ENCODE results near the gene NR2C1.

The NR2C1 gene

DNA sequence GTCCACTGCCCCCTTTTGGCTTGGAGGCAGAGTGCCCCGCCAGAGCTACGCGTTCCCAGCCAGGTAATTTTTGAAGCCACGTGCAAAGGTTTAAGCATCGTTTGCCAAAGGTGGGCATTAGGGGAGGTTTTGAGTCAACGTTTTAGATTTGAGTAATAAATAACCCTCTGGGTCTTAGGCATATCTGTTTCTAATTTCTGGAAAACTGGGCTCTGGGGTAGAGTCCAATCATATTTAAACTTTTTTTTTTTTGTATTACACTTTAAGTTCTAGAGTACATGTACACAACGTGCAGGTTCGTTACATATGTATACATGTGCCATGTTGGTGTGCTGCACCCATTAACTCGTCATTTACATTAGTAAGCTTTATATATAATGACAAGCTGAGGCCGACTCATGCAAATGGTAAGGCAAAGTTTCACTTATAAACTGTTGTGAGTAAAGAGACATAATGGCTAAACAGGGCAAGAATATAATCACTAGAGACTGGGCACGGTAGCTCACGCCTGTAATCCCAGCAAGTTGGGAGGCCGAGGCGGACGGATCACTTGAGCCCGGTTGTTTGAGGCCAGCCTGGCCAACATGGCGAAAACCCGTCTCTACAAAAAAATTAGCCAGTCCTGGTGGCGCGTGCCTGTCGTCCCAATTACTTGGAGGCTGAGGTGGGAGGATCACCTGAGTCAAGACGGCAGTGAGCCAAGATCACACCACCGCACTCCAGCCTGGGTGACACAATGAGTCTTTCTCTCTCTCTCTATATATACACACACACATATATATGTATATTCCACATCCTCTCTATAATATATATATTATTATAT, 491 bp upstream of the NR2C1 start:
- ATAC-seq (replicated peaks; ENCODE audit: extremely low read depth, poor library complexity, severe bottlenecking) (no peak), DNase-seq (ENCODE audit: low spot score in 2 of 2) (no peak)
- Mint-ChIP-seq H3K4me3 (peak overlapping the region; percentile 89), H3K27ac (ENCODE audit: low read depth) (peak overlapping the region; percentile 91), H3K27me3 (no peaks in the 10 kb centered on the region), H3K4me1 (peaks cover 10% of the 10 kb centered on the region), H3K36me3 (ENCODE audit: insufficient read depth) (peaks cover 7% of the 10 kb centered on the region), H3K9me3 (no peaks in the 10 kb centered on the region)

DNA sequence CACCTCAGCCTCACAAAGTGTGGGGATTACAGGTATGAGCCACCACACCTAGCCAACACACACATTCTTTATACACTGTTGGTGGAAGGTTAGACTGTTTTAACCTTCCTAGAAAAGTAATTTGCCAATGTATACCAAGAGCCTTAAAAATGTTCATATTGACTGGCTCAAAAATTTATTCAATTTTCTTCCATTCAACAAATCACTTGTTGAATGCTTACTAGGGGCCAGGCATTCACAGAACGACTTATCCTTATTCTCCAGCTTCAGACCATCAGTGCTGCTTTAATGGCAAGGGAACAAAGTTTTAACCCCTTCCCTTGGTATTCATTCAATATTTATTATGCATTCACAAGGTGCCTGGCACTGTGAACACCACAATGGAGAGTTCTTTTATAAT, 3.0 kb downstream of the NR2C1 start:
- H3K4me1 Mint-ChIP-seq: peaks cover 14% of the 10 kb centered on the region
- H3K4me3 Mint-ChIP-seq: no peak overlapping the region
- no peak for DNase-seq (ENCODE audit: low spot score in 2 of 2)
- H3K9me3 Mint-ChIP-seq: no peaks in the 10 kb centered on the region
- H3K27me3 Mint-ChIP-seq: no peaks in the 10 kb centered on the region
- ATAC-seq (replicated peaks; ENCODE audit: extremely low read depth, poor library complexity, severe bottlenecking): no peak
- peaks cover 18% of the 10 kb centered on the region for H3K36me3 Mint-ChIP-seq (ENCODE audit: insufficient read depth)
- H3K27ac Mint-ChIP-seq (ENCODE audit: low read depth): no peak overlapping the region

DNA sequence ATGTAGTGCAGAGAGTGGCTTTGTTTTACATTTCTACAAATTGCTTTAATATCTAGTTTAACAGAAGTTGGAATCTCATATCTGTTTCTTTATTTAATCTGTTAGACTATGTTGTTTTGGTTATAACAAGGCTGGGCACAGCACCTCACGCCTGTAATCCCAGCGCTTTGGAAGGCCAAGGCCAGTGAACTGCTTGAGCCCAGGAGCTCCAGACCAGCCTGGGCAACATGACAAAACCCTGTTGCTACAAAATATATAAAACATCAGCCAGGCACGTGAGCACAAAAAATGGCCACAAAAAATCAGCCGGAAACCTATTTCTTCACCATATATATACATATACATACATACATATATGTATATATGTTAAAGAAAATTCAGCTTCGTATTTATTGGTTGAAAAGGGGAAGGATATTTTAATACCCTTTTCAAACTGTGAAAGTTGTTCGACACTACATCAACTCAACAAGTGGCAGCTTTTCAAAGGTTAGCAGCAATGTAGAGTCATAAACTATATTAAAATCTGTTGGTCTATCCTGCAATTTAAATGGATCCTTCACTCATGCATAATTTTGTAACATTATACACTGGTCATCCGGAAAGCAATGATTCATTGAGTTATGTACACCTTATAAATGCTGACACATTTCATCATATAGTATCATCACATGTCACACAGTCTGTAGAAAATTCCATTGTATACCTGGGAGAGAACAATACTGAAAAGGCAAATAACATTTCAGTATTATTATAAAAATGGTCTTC, 7.1 kb downstream of the NR2C1 start:
- no peak for ATAC-seq (replicated peaks; ENCODE audit: extremely low read depth, poor library complexity, severe bottlenecking)
- DNase-seq (ENCODE audit: low spot score in 2 of 2): no peak
- no peak overlapping the region for H3K27ac Mint-ChIP-seq (ENCODE audit: low read depth)
- H3K4me3 Mint-ChIP-seq: no peak overlapping the region
- peaks cover 38% of the 10 kb centered on the region for H3K36me3 Mint-ChIP-seq (ENCODE audit: insufficient read depth)
- H3K27me3 Mint-ChIP-seq: no peaks in the 10 kb centered on the region
- H3K4me1 Mint-ChIP-seq: peaks cover 17% of the 10 kb centered on the region
- H3K9me3 Mint-ChIP-seq: no peaks in the 10 kb centered on the region

DNA sequence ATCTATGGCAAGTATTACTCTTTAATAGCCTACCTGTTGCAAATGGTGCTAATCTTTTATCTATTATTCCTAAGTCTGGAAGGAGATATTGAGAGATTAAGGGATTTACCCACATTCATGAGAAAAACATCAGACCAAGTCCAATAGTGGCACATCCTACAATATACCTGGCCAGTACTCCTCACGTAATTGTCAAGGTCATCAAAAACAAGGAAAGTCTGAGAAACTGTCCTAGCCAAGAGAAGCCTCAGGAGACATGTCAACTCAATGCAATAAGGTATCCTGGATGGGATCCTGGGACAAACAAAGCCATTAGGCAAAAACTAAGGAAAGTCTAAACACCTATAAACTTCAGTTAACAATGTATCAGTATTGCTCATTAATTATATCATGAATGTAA, 12.5 kb downstream of the NR2C1 start:
- Mint-ChIP-seq H3K27ac (ENCODE audit: low read depth) (no peak overlapping the region), H3K36me3 (ENCODE audit: insufficient read depth) (peaks cover 55% of the 10 kb centered on the region), H3K4me3 (no peak overlapping the region), H3K27me3 (no peaks in the 10 kb centered on the region), H3K9me3 (no peaks in the 10 kb centered on the region), H3K4me1 (peaks cover 7% of the 10 kb centered on the region)
- DNase-seq (ENCODE audit: low spot score in 2 of 2) (no peak), ATAC-seq (replicated peaks; ENCODE audit: extremely low read depth, poor library complexity, severe bottlenecking) (no peak)

DNA sequence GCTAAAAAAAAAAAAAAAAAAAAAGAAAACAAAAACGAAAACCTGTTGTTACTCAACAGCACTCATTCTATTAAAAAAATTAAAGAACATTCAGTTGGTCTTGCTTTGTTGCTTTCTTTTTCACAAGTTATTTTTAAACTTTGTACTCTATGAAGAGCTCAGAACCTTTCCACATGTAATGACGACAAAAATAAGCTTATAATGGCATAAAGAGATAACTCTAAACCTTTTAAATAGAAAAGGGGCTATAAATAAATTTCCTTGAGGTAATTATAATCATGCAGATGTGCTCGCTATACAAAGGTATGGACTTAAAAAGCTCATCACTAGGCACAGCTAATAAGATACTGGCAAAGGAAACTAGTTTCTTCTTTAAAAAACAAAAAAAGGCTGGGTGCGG, 13.4 kb downstream of the NR2C1 start:
- H3K9me3 Mint-ChIP-seq: no peaks in the 10 kb centered on the region
- peaks cover 60% of the 10 kb centered on the region for H3K36me3 Mint-ChIP-seq (ENCODE audit: insufficient read depth)
- peaks cover 7% of the 10 kb centered on the region for H3K4me1 Mint-ChIP-seq
- no peak overlapping the region for H3K4me3 Mint-ChIP-seq
- no peak for DNase-seq (ENCODE audit: low spot score in 2 of 2)
- ATAC-seq (replicated peaks; ENCODE audit: extremely low read depth, poor library complexity, severe bottlenecking): no peak
- H3K27me3 Mint-ChIP-seq: no peaks in the 10 kb centered on the region
- H3K27ac Mint-ChIP-seq (ENCODE audit: low read depth): no peak overlapping the region

GRCh38 chr12:95057424-95057823, 16.0 kb downstream of the NR2C1 start:
- no peak for ATAC-seq (replicated peaks; ENCODE audit: extremely low read depth, poor library complexity, severe bottlenecking)
- H3K27ac Mint-ChIP-seq (ENCODE audit: low read depth): no peak overlapping the region

GRCh38 chr12:95055057-95055456, 18.4 kb downstream of the NR2C1 start:
- Mint-ChIP-seq H3K4me1 (no peaks in the 10 kb centered on the region), H3K36me3 (ENCODE audit: insufficient read depth) (peaks cover 45% of the 10 kb centered on the region), H3K4me3 (no peak overlapping the region), H3K27me3 (no peaks in the 10 kb centered on the region), H3K9me3 (no peaks in the 10 kb centered on the region), H3K27ac (ENCODE audit: low read depth) (no peak overlapping the region)
- no peak for ATAC-seq (replicated peaks; ENCODE audit: extremely low read depth, poor library complexity, severe bottlenecking)
- DNase-seq (ENCODE audit: low spot score in 2 of 2): no peak

More at GRCh38 chr12:95057424-95057823, 16.0 kb downstream of the NR2C1 start:
- H3K27me3 Mint-ChIP-seq: no peaks in the 10 kb centered on the region
- no peak overlapping the region for H3K4me3 Mint-ChIP-seq
- no peaks in the 10 kb centered on the region for H3K9me3 Mint-ChIP-seq
- no peak for DNase-seq (ENCODE audit: low spot score in 2 of 2)
- H3K4me1 Mint-ChIP-seq: no peaks in the 10 kb centered on the region
- H3K36me3 Mint-ChIP-seq (ENCODE audit: insufficient read depth): peaks cover 49% of the 10 kb centered on the region

- Mint-ChIP-seq H3K36me3 (ENCODE audit: insufficient read depth) (peaks cover 40% of the 10 kb centered on the region), H3K27me3 (no peaks in the 10 kb centered on the region), H3K4me3 (no peak overlapping the region), H3K4me1 (no peaks in the 10 kb centered on the region), H3K27ac (ENCODE audit: low read depth) (no peak overlapping the region), H3K9me3 (no peaks in the 10 kb centered on the region)
- ATAC-seq (replicated peaks; ENCODE audit: extremely low read depth, poor library complexity, severe bottlenecking) (no peak), DNase-seq (ENCODE audit: low spot score in 2 of 2) (no peak)
Measured at GRCh38 chr12:95054206-95054605, 19.2 kb downstream of the NR2C1 start.

DNA sequence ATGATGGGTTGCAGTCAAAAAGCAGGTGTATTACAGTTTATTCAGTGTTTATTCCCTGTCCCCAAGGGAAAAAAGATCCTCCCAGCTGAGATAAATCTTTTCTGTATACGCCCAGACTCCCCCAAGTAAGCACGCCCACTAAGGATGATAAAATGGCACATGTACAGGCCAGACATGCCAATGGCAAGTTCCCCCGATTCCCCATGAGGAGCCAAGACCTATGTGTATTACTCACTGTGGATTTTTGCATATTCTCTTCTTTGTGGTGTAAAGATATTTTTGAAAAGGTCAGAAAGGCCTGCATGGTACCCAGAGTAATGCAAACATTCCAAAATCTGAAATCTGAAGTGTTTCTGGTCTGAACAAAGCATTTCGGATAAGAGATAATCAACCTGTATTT, 22.2 kb downstream of the NR2C1 start:
- DNase-seq (ENCODE audit: low spot score in 2 of 2) (no peak), ATAC-seq (replicated peaks; ENCODE audit: extremely low read depth, poor library complexity, severe bottlenecking) (no peak)
- Mint-ChIP-seq H3K4me1 (no peaks in the 10 kb centered on the region), H3K9me3 (no peaks in the 10 kb centered on the region), H3K27ac (ENCODE audit: low read depth) (no peak overlapping the region), H3K27me3 (no peaks in the 10 kb centered on the region), H3K4me3 (no peak overlapping the region), H3K36me3 (ENCODE audit: insufficient read depth) (peaks cover 48% of the 10 kb centered on the region)

- H3K27ac Mint-ChIP-seq (ENCODE audit: low read depth): no peak overlapping the region
- H3K36me3 Mint-ChIP-seq (ENCODE audit: insufficient read depth): peaks cover 10% of the 10 kb centered on the region
- no peaks in the 10 kb centered on the region for H3K27me3 Mint-ChIP-seq
- no peaks in the 10 kb centered on the region for H3K9me3 Mint-ChIP-seq
- DNase-seq (ENCODE audit: low spot score in 2 of 2) (no peak), ATAC-seq (replicated peaks; ENCODE audit: extremely low read depth, poor library complexity, severe bottlenecking) (no peak)
- peaks cover 11% of the 10 kb centered on the region for H3K4me1 Mint-ChIP-seq
- H3K4me3 Mint-ChIP-seq: no peak overlapping the region
Measured at GRCh38 chr12:95037906-95038305, 35.5 kb downstream of the NR2C1 start.

DNA sequence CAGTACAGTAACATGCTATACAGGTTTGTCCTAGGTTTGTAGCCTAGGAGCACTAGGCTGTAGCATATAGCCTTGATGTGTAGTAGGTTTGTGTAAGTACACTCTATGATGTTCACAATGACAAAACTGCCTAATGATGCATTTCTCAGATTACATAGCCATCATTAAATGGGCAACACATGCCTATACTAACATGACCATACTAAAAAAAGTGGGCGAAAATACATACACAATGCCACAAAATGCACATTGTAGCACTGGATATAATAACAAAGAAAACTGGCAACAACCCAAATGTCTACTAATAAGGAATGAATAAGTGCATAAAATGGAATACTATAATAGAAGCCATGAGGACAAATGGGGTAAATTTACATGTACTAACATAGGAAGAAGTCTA, 38.7 kb downstream of the NR2C1 start:
- ATAC-seq (replicated peaks; ENCODE audit: extremely low read depth, poor library complexity, severe bottlenecking) (no peak), DNase-seq (ENCODE audit: low spot score in 2 of 2) (no peak)
- Mint-ChIP-seq H3K4me3 (no peak overlapping the region), H3K27ac (ENCODE audit: low read depth) (peak overlapping the region; percentile 17), H3K4me1 (peaks cover 11% of the 10 kb centered on the region), H3K27me3 (no peaks in the 10 kb centered on the region), H3K9me3 (no peaks in the 10 kb centered on the region), H3K36me3 (ENCODE audit: insufficient read depth) (peaks cover 11% of the 10 kb centered on the region)

DNA sequence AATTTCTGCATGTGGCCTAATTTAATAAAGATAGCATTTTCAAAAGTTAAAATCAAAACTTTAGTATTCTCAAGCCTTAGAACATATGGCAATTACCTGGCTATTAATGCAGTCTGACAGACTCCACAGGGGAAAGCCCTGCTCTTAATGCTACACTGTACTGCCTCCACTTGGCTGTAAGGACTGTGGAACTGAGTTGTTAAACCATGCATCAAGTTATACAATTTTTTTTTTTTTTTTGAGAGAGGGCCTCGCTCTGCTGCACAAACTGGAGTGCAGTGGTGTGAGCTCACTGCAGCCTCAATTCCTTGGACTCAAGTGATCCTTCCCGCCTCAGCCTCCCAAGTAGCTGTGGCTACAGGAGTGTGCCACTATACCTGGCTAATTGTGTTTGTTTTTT, 50.9 kb downstream of the NR2C1 start:
- H3K27ac Mint-ChIP-seq (ENCODE audit: low read depth): no peak overlapping the region
- no peak overlapping the region for H3K4me3 Mint-ChIP-seq
- ATAC-seq (replicated peaks; ENCODE audit: extremely low read depth, poor library complexity, severe bottlenecking) (no peak), DNase-seq (ENCODE audit: low spot score in 2 of 2) (no peak)
- H3K9me3 Mint-ChIP-seq: no peaks in the 10 kb centered on the region
- no peaks in the 10 kb centered on the region for H3K4me1 Mint-ChIP-seq
- H3K36me3 Mint-ChIP-seq (ENCODE audit: insufficient read depth): peaks cover 21% of the 10 kb centered on the region
- H3K27me3 Mint-ChIP-seq: no peaks in the 10 kb centered on the region

GRCh38 chr12:95017482-95017881, 55.9 kb downstream of the NR2C1 start:
- ATAC-seq (replicated peaks; ENCODE audit: extremely low read depth, poor library complexity, severe bottlenecking) (no peak), DNase-seq (ENCODE audit: low spot score in 2 of 2) (no peak)
- no peak overlapping the region for H3K4me3 Mint-ChIP-seq
- no peaks in the 10 kb centered on the region for H3K4me1 Mint-ChIP-seq
- peaks cover 7% of the 10 kb centered on the region for H3K9me3 Mint-ChIP-seq
- H3K27me3 Mint-ChIP-seq: no peaks in the 10 kb centered on the region
- peaks cover 8% of the 10 kb centered on the region for H3K36me3 Mint-ChIP-seq (ENCODE audit: insufficient read depth)
- H3K27ac Mint-ChIP-seq (ENCODE audit: low read depth): no peak overlapping the region
